Measurements from ENCODE around the gene IL9R.
"Not testable (repeated sequence)": the region's sequence is repeated elsewhere in the genome, so short reads cannot be mapped to it uniquely, and the experiment has no call there.

Gene IL9R

GRCh38 chrX:155999751-156000150, 2.3 kb downstream of the IL9R start:
- not testable (repeated sequence) for DNase-seq

- DNase-seq = no peak
Observed at GRCh38 chrX:156000361-156000926, 2.9 kb downstream of the IL9R start.

GRCh38 chrX:156001001-156001666, 3.6 kb downstream of the IL9R start:
- DNase-seq = no peak

- DNase-seq = no peak
Observed at GRCh38 chrX:156001667-156002021, 4.1 kb downstream of the IL9R start.

GRCh38 chrX:156002507-156002906, 5.0 kb downstream of the IL9R start:
- DNase-seq = no peak

GRCh38 chrX:156003486-156004185, 6.1 kb downstream of the IL9R start:
- DNase-seq = no peak

- DNase-seq = no peak
Observed at GRCh38 chrX:156004256-156004655, 6.8 kb downstream of the IL9R start.

- no peak for DNase-seq
Observed at GRCh38 chrX:156004740-156005139, 7.2 kb downstream of the IL9R start.

GRCh38 chrX:156005144-156005543, 7.6 kb downstream of the IL9R start:
- no peak for DNase-seq

- DNase-seq = not testable (repeated sequence)
Observed at GRCh38 chrX:156006468-156006867, 9.0 kb downstream of the IL9R start.

GRCh38 chrX:156008379-156008778, 10.9 kb downstream of the IL9R start:
- not testable (repeated sequence) for DNase-seq

- no peak for DNase-seq
Observed at GRCh38 chrX:156008915-156009314, 11.4 kb downstream of the IL9R start.

GRCh38 chrX:156009691-156010090, 12.2 kb downstream of the IL9R start:
- not testable (repeated sequence) for DNase-seq

- DNase-seq = not testable (repeated sequence)
Observed at GRCh38 chrX:156013286-156013953, 15.9 kb downstream of the IL9R start.

GRCh38 chrX:156019846-156020245, 22.4 kb downstream of the IL9R start:
- DNase-seq = not testable (repeated sequence)

GRCh38 chrX:156023002-156023401, 25.5 kb downstream of the IL9R start:
- not testable (repeated sequence) for DNase-seq

GRCh38 chrX:156024949-156025492, 27.5 kb downstream of the IL9R start:
- not testable (repeated sequence) for DNase-seq

GRCh38 chrX:156028653-156029237, 31.2 kb downstream of the IL9R start:
- DNase-seq = not testable (repeated sequence)

GRCh38 chrX:156029296-156029695, 31.8 kb downstream of the IL9R start:
- DNase-seq = not testable (repeated sequence)

GRCh38 chrX:156029707-156030442, 32.4 kb downstream of the IL9R start:
- DNase-seq = not testable (repeated sequence)

- DNase-seq = not testable (repeated sequence)
Observed at GRCh38 chrX:156030474-156030873, 33.0 kb downstream of the IL9R start.

Data from hippocampal formation (tissue), 2 donors.